Ishikawa (cell line): ENCODE data around the gene SHISAL2B.

Experiments used
- CEBPB ChIP-seq: IDR thresholded peaks from 2 replicates; pipeline ENCODE4 v1.6.1; 2012
- CREB1 ChIP-seq: IDR thresholded peaks from 2 replicates; pipeline ENCODE4 v1.6.1; 2012; ENCODE audit warnings: low read depth
- EGR1 ChIP-seq: IDR thresholded peaks from 2 replicates; pipeline ENCODE4 v1.6.1; 2012
- RAD21 ChIP-seq: IDR thresholded peaks from 2 replicates; pipeline ENCODE4 v1.6.1; 2012; ENCODE audit warnings: low read depth
- TAF1 ChIP-seq: IDR thresholded peaks from 2 replicates; pipeline ENCODE4 v1.6.1; 2012; ENCODE audit warnings: low read depth, mild to moderate bottlenecking
- TCF12 ChIP-seq: IDR thresholded peaks from 2 replicates; pipeline ENCODE4 v1.6.1; 2012; ENCODE audit warnings: low read depth
- YY1 ChIP-seq: IDR thresholded peaks from 2 replicates; pipeline ENCODE4 v1.6.1; 2012; ENCODE audit warnings: low read depth
- ZBTB7A ChIP-seq: IDR thresholded peaks from 2 replicates; pipeline ENCODE4 v1.6.1; 2012; ENCODE audit warnings: low read depth
- TF ChIP-seq, protein P1 (sequence below): IDR thresholded peaks from 2 replicates; pipeline ENCODE4 v1.6.1; 2012; ENCODE audit warnings: low read depth, mild to moderate bottlenecking

DNA sequence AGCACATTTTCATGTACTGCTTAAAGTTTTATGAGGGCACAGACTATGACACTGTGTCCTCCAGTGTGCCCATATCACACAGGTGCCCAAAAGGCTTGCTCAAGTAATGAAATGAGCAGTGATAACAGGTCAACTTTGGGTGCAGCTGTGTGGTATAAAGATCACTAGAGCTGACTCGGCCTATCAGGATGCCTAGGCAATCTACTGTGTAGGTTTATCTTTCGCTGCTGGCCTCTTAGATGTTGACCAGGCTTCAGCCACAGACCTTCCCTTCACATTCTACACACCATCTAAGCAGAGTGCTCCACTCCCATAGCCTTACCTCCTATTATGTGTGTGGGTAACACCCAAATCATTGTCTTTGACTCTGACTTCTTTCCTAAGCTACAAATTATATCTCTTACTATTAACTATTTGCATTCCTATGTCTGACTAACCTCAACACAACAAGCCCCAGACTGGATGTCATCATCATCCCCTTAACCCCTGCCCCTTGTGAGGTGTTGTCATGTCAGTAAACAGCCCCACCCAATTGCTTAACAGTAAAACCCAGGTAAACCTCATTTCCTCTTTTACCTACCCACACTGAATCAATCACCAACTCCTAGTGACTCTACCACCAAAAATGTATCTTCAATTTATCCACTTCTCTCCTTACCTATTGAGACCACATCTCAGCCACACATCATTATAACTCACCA, 75.7 kb downstream of the SHISAL2B start:
- TF ChIP-seq TCF12 (no peak), TAF1 (no peak), CEBPB (no peak), EGR1 (no peak), ZBTB7A (no peak), RAD21 (no peak), YY1 (no peak), CREB1 (no peak)
- TF ChIP-seq, protein P1, sequence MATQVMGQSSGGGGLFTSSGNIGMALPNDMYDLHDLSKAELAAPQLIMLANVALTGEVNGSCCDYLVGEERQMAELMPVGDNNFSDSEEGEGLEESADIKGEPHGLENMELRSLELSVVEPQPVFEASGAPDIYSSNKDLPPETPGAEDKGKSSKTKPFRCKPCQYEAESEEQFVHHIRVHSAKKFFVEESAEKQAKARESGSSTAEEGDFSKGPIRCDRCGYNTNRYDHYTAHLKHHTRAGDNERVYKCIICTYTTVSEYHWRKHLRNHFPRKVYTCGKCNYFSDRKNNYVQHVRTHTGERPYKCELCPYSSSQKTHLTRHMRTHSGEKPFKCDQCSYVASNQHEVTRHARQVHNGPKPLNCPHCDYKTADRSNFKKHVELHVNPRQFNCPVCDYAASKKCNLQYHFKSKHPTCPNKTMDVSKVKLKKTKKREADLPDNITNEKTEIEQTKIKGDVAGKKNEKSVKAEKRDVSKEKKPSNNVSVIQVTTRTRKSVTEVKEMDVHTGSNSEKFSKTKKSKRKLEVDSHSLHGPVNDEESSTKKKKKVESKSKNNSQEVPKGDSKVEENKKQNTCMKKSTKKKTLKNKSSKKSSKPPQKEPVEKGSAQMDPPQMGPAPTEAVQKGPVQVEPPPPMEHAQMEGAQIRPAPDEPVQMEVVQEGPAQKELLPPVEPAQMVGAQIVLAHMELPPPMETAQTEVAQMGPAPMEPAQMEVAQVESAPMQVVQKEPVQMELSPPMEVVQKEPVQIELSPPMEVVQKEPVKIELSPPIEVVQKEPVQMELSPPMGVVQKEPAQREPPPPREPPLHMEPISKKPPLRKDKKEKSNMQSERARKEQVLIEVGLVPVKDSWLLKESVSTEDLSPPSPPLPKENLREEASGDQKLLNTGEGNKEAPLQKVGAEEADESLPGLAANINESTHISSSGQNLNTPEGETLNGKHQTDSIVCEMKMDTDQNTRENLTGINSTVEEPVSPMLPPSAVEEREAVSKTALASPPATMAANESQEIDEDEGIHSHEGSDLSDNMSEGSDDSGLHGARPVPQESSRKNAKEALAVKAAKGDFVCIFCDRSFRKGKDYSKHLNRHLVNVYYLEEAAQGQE = no peak
